COR-L47 (cell line): Measurements from ENCODE around the gene PLSCR1.
"Not testable (repeated sequence)": the region's sequence is repeated elsewhere in the genome, so short reads cannot be mapped to it uniquely, and the experiment has no call there.

Source experiments
- DNase-seq: peaks from one replicate; lab custom pipeline; 2025; lab: John Stamatoyannopoulos, UW

PLSCR1 gene

GRCh38 chr3:146513386-146514051, 30.9 kb downstream of the PLSCR1 start:
- DNase-seq, result no peak

- no peak for DNase-seq
Observed at GRCh38 chr3:146511402-146512134, 32.8 kb downstream of the PLSCR1 start.

GRCh38 chr3:146507331-146508120, 36.9 kb downstream of the PLSCR1 start:
- no peak for DNase-seq

- DNase-seq, result no peak
Observed at GRCh38 chr3:146505516-146505915, 38.9 kb downstream of the PLSCR1 start.

- no peak for DNase-seq
Observed at GRCh38 chr3:146504498-146505197, 39.8 kb downstream of the PLSCR1 start.

- DNase-seq, result no peak
Observed at GRCh38 chr3:146503461-146504202, 40.8 kb downstream of the PLSCR1 start.

- DNase-seq, result no peak
Observed at GRCh38 chr3:146502887-146503460, 41.4 kb downstream of the PLSCR1 start.

- DNase-seq, result no peak
Observed at GRCh38 chr3:146501752-146502151, 42.7 kb downstream of the PLSCR1 start.

GRCh38 chr3:146499701-146500100, 44.7 kb downstream of the PLSCR1 start:
- no peak for DNase-seq

GRCh38 chr3:146498002-146498736, 46.2 kb downstream of the PLSCR1 start:
- DNase-seq, result no peak

GRCh38 chr3:146497145-146497843, 47.1 kb downstream of the PLSCR1 start:
- not testable (repeated sequence) for DNase-seq

- DNase-seq, result no peak
Observed at GRCh38 chr3:146496726-146497125, 47.7 kb downstream of the PLSCR1 start.

- no peak for DNase-seq
Observed at GRCh38 chr3:146496251-146496650, 48.2 kb downstream of the PLSCR1 start.

- no peak for DNase-seq
Observed at GRCh38 chr3:146493761-146494160, 50.6 kb downstream of the PLSCR1 start.

GRCh38 chr3:146493221-146493620, 51.2 kb downstream of the PLSCR1 start:
- no peak for DNase-seq

GRCh38 chr3:146491303-146491702, 53.1 kb downstream of the PLSCR1 start:
- DNase-seq, result no peak

- no peak for DNase-seq
Observed at GRCh38 chr3:146485297-146485696, 59.1 kb downstream of the PLSCR1 start.

- no peak for DNase-seq
Observed at GRCh38 chr3:146476094-146476740, 68.2 kb downstream of the PLSCR1 start.

- not testable (repeated sequence) for DNase-seq
Observed at GRCh38 chr3:146474976-146475375, 69.4 kb downstream of the PLSCR1 start.
